Keratinocyte (primary cell): ENCODE measurements around the gene SLC6A16. TPM values are rescaled to one million over a fixed set of nuclear protein-coding genes. Genes with fewer than 3 reads are reported as not detected.

Source experiments
- DNase-seq: peaks from one replicate; pipeline ENCODE4 v3.0.0-alpha.2; 2011; ENCODE audit warnings: low read depth, missing footprints, low spot score
- FAIRE-seq: peaks from 2 replicates; lab custom pipeline; 2011; peaks lifted over from hg19 to GRCh38; lab: Jason Lieb, UNC
- H2AFZ ChIP-seq: 2 replicates; pipeline ENCODE4 v1.6.0; 2012; ENCODE audit warnings: low read length, control low read depth, inconsistent platforms; ENCODE audit not compliant: control insufficient read depth
- H3K27ac ChIP-seq: 2 replicates; pipeline ENCODE4 v1.5.1; 2011; ENCODE audit warnings: low read length; ENCODE audit not compliant: control insufficient read depth, insufficient read depth
- H3K27me3 ChIP-seq: 3 replicates; pipeline ENCODE4 v1.6.0; 2011; ENCODE audit warnings: low read length; ENCODE audit not compliant: control insufficient read depth, insufficient read depth; ENCODE audit errors: extremely low read depth
- H3K36me3 ChIP-seq, 2 experiments: 2 replicates in 1 of 2; 3 replicates in 1 of 2; pipeline ENCODE4 v1.5.1; 2011; ENCODE audit warnings: low read length in 2 of 2, mild to moderate bottlenecking in 1 of 2; ENCODE audit not compliant: control insufficient read depth in 2 of 2, insufficient read depth in 2 of 2; ENCODE audit errors: extremely low read depth in 1 of 2
- H3K4me1 ChIP-seq: 3 replicates; pipeline ENCODE4 v1.5.1; 2011; ENCODE audit warnings: low read length; ENCODE audit not compliant: control insufficient read depth, insufficient read depth; ENCODE audit errors: extremely low read depth
- H3K4me2 ChIP-seq: 3 replicates; pipeline ENCODE4 v1.6.0; 2011; ENCODE audit warnings: low read depth, low read length; ENCODE audit not compliant: control insufficient read depth, insufficient read depth; ENCODE audit errors: extremely low read depth
- H3K4me3 ChIP-seq, 3 experiments: fragments of 200-600 bp in 1 of 3; sonication (generic) in 1 of 3; 2 replicates in 2 of 3; 3 replicates in 1 of 3; pipeline ENCODE4 v1.5.1; 2011 to 2016; ENCODE audit warnings: low read length in 3 of 3, mild to moderate bottlenecking in 3 of 3, control low read depth in 2 of 3, inconsistent platforms in 1 of 3, low read depth in 1 of 3, mixed read lengths in 1 of 3, mixed run types in 1 of 3, moderate library complexity in 1 of 3; ENCODE audit not compliant: control insufficient read depth in 2 of 3, insufficient read depth in 2 of 3; ENCODE audit errors: extremely low read depth in 1 of 3
- H3K79me2 ChIP-seq: 2 replicates; pipeline ENCODE4 v1.6.0; 2012; ENCODE audit warnings: low read length; ENCODE audit not compliant: control insufficient read depth, insufficient read depth
- H3K9ac ChIP-seq: 3 replicates; pipeline ENCODE4 v1.6.0; 2011; ENCODE audit warnings: low read length; ENCODE audit not compliant: control insufficient read depth, insufficient read depth; ENCODE audit errors: extremely low read depth
- H3K9me1 ChIP-seq: 3 replicates; pipeline ENCODE4 v1.6.0; 2011; ENCODE audit warnings: low read length; ENCODE audit not compliant: control insufficient read depth, insufficient read depth; ENCODE audit errors: extremely low read depth
- H3K9me3 ChIP-seq: 2 replicates; pipeline ENCODE4 v1.5.1; 2012; ENCODE audit warnings: low read depth, low read length; ENCODE audit not compliant: control insufficient read depth
- H4K20me1 ChIP-seq: 3 replicates; pipeline ENCODE4 v1.6.0; 2011; ENCODE audit warnings: low read length; ENCODE audit not compliant: control insufficient read depth, insufficient read depth; ENCODE audit errors: extremely low read depth
- CTCF ChIP-seq, 3 experiments: IDR thresholded peaks in 1 of 3; conservative IDR thresholded peaks in 1 of 3; optimal IDR thresholded peaks in 1 of 3; 2 replicates in 2 of 3; 3 replicates in 1 of 3; pipeline versions ENCODE3 to v1.5.1; 2011; ENCODE audit warnings: low read length in 3 of 3, mild to moderate bottlenecking in 3 of 3, moderate library complexity in 2 of 3, control low read depth in 1 of 3, inconsistent platforms in 1 of 3; ENCODE audit not compliant: insufficient read depth in 2 of 3; ENCODE audit errors: extremely low read depth in 1 of 3
- EZH2 ChIP-seq: IDR thresholded peaks from one replicate; pipeline ENCODE4 v1.6.1; 2012; ENCODE audit warnings: inconsistent platforms, mild to moderate bottlenecking, low read length, moderate library complexity
- dilution Hi-C: fragments of 300-500 bp; cut with MboI; formaldehyde crosslinking; loops from one replicate; pipeline ENCODE4 v1.7.0; 2020; ENCODE audit warnings: low sequenced_read_pairs; ENCODE audit not compliant: extremely low pct_ligation_motif_present
- polyA plus RNA-seq, 5 experiments: library from polyadenylated mRNA; depleted of rRNA in 3 of 5; stranded (reverse) in 3 of 5; stranded (forward) in 1 of 5; unstranded in 1 of 5; fragments of >200 nt; gene quantifications; 1 replicate in 1 of 5; 2 replicates in 3 of 5; 3 replicates in 1 of 5; pipeline versions ENCODE4 v1.2.1 to v1.2.3, GENCODE V29; 2011 to 2012; ENCODE audit warnings: missing spikeins in 2 of 5, low read depth in 1 of 5, low replicate concordance in 1 of 5

Gene SLC6A16
- polyA plus RNA-seq, 1 donor (not counting 4 experiments of a cell fraction or from before 2014, with no cell fraction given) = not detected

- Histone ChIP-seq H3K27ac (no peak overlapping the region), H3K9me3 (peaks cover 9% of the 10 kb centered on the region), H3K4me1 (peaks cover 12% of the 10 kb centered on the region), H2AFZ (no peak overlapping the region), H3K36me3 (no peaks in the 10 kb centered on the region), H4K20me1 (no peaks in the 10 kb centered on the region), H3K79me2 (no peaks in the 10 kb centered on the region), H3K4me2 (no peak overlapping the region), H3K9me1 (no peaks in the 10 kb centered on the region), H3K4me3 (no peak overlapping the region), H3K27me3 (no peaks in the 10 kb centered on the region), H3K9ac (no peak overlapping the region)
- no peak for TF ChIP-seq EZH2
- TF ChIP-seq CTCF (optimal IDR thresholded peaks at IDR 0.05 in 1 of 3, IDR thresholded peaks at IDR 0.05 in 1 of 3, conservative IDR thresholded peaks at IDR 0.05 in 1 of 3; ENCODE audit: extremely low read depth in 1 of 3, insufficient read depth in 2 of 3, low read length in 3 of 3) = no peak
- no peak for DNase-seq
- dilution Hi-C loops = no loop called here
- FAIRE-seq = no peak
Observed at GRCh38 chr19:49366110-49366509, 41.1 kb upstream of the SLC6A16 start.

- no peak for DNase-seq
- Histone ChIP-seq H3K36me3 (peaks cover 0 to 2% of the 10 kb centered on the region in 2 experiments), H3K4me3 (peak overlapping the region in 1 of 3 experiments; percentile 45), H3K27me3 (no peaks in the 10 kb centered on the region), H3K9me3 (peaks cover 4% of the 10 kb centered on the region), H3K4me2 (peak overlapping the region; percentile 95), H3K27ac (no peak overlapping the region), H3K9ac (no peak overlapping the region), H3K4me1 (peaks cover 12% of the 10 kb centered on the region), H3K9me1 (no peaks in the 10 kb centered on the region), H4K20me1 (no peaks in the 10 kb centered on the region), H3K79me2 (no peaks in the 10 kb centered on the region), H2AFZ (peak overlapping the region; percentile 51)
- no peak for TF ChIP-seq EZH2
- no peak for TF ChIP-seq CTCF (optimal IDR thresholded peaks at IDR 0.05 in 1 of 3, IDR thresholded peaks at IDR 0.05 in 1 of 3, conservative IDR thresholded peaks at IDR 0.05 in 1 of 3; ENCODE audit: extremely low read depth in 1 of 3, insufficient read depth in 2 of 3, low read length in 3 of 3)
- dilution Hi-C loops = no loop called here
- no peak for FAIRE-seq
Observed at GRCh38 chr19:49364083-49364737, 39.2 kb upstream of the SLC6A16 start.
